ENCODE measurements around the gene ADH1C.

The ADH1C gene

GRCh38 chr4:99315839-99316238 is 36.7 kb downstream of the ADH1C start:
- no peak for TF ChIP-seq Cebpa-rat (IDR thresholded peaks at IDR 0.05)
- H3K4me2 ChIP-seq: no peak overlapping the region
- no peaks in the 10 kb centered on the region for H3K4me1 ChIP-seq
- H3K9ac ChIP-seq: no peak overlapping the region
- no peaks in the 10 kb centered on the region for H4K20me1 ChIP-seq
- H3K27ac ChIP-seq: no peak overlapping the region
- H3K9me3 ChIP-seq (replicated peaks in 1 of 11): no peaks in the 10 kb centered on the region
- no peak overlapping the region for H3K4me3 ChIP-seq
- H3K27me3 ChIP-seq: no peaks in the 10 kb centered on the region
- H3K36me3 ChIP-seq: no peaks in the 10 kb centered on the region

GRCh38 chr4:99314211-99314610 is 38.3 kb downstream of the ADH1C start:
- H3K9me3 ChIP-seq (replicated peaks in 1 of 11): no peaks in the 10 kb centered on the region
- no peak overlapping the region for H3K27ac ChIP-seq
- no peaks in the 10 kb centered on the region for H4K20me1 ChIP-seq
- no peak overlapping the region for H3K4me3 ChIP-seq
- no peak overlapping the region for H3K4me2 ChIP-seq
- H3K36me3 ChIP-seq: no peaks in the 10 kb centered on the region
- no peak overlapping the region for H3K9ac ChIP-seq
- no peaks in the 10 kb centered on the region for H3K4me1 ChIP-seq
- no peak for TF ChIP-seq Cebpa-rat (IDR thresholded peaks at IDR 0.05)
- no peaks in the 10 kb centered on the region for H3K27me3 ChIP-seq

- no peaks in the 10 kb centered on the region for H3K27me3 ChIP-seq
- no peak for TF ChIP-seq Cebpa-rat (IDR thresholded peaks at IDR 0.05)
- no peaks in the 10 kb centered on the region for H3K4me1 ChIP-seq
- H3K4me3 ChIP-seq: no peak overlapping the region
- no peaks in the 10 kb centered on the region for H3K36me3 ChIP-seq
- no peak overlapping the region for H3K27ac ChIP-seq
- H3K9me3 ChIP-seq (replicated peaks in 1 of 11): no peaks in the 10 kb centered on the region
- no peaks in the 10 kb centered on the region for H4K20me1 ChIP-seq
- H3K9ac ChIP-seq: no peak overlapping the region
- no peak overlapping the region for H3K4me2 ChIP-seq
Observed at GRCh38 chr4:99310389-99310788, 42.2 kb downstream of the ADH1C start.

- Histone ChIP-seq H3K36me3 (no peaks in the 10 kb centered on the region), H3K4me1 (no peaks in the 10 kb centered on the region), H4K20me1 (no peaks in the 10 kb centered on the region), H3K4me3 (no peak overlapping the region), H3K27ac (no peak overlapping the region), H3K9me3 (replicated peaks in 1 of 11) (peaks cover 0 to 5% (median 0%) of the 10 kb centered on the region in 11 experiments; a peak in 2 of 22 replicates), H3K4me2 (no peak overlapping the region), H3K27me3 (no peaks in the 10 kb centered on the region), H3K9ac (no peak overlapping the region)
- no peak for TF ChIP-seq Cebpa-rat (IDR thresholded peaks at IDR 0.05)
Observed at GRCh38 chr4:99305638-99306400, 46.7 kb downstream of the ADH1C start.

- Histone ChIP-seq H3K4me1 (no peaks in the 10 kb centered on the region), H4K20me1 (no peaks in the 10 kb centered on the region), H3K4me3 (no peak overlapping the region), H3K4me2 (no peak overlapping the region), H3K9ac (no peak overlapping the region), H3K9me3 (replicated peaks in 1 of 11) (peaks cover 0 to 5% (median 0%) of the 10 kb centered on the region in 11 experiments; a peak in 2 of 22 replicates), H3K27ac (no peak overlapping the region), H3K36me3 (no peaks in the 10 kb centered on the region), H3K27me3 (no peaks in the 10 kb centered on the region)
- no peak for TF ChIP-seq Cebpa-rat (IDR thresholded peaks at IDR 0.05)
Observed at GRCh38 chr4:99301376-99302164, 51.0 kb downstream of the ADH1C start.

GRCh38 chr4:99300934-99301333 is 51.6 kb downstream of the ADH1C start:
- no peaks in the 10 kb centered on the region for H3K36me3 ChIP-seq
- H3K27me3 ChIP-seq: no peaks in the 10 kb centered on the region
- H3K9me3 ChIP-seq (replicated peaks in 1 of 11): peaks cover 0 to 5% (median 0%) of the 10 kb centered on the region in 11 experiments; a peak in 2 of 22 replicates
- no peak overlapping the region for H3K9ac ChIP-seq
- no peak overlapping the region for H3K4me3 ChIP-seq
- H3K27ac ChIP-seq: no peak overlapping the region
- H3K4me1 ChIP-seq: no peaks in the 10 kb centered on the region
- H3K4me2 ChIP-seq: no peak overlapping the region
- H4K20me1 ChIP-seq: no peaks in the 10 kb centered on the region
- no peak for TF ChIP-seq Cebpa-rat (IDR thresholded peaks at IDR 0.05)

GRCh38 chr4:99293357-99293756 is 59.2 kb downstream of the ADH1C start:
- H3K27me3 ChIP-seq: no peaks in the 10 kb centered on the region
- H3K27ac ChIP-seq: no peak overlapping the region
- H3K36me3 ChIP-seq: no peaks in the 10 kb centered on the region
- TF ChIP-seq Cebpa-rat (IDR thresholded peaks at IDR 0.05): no peak
- H3K4me2 ChIP-seq: no peak overlapping the region
- H4K20me1 ChIP-seq: no peaks in the 10 kb centered on the region
- H3K4me1 ChIP-seq: no peaks in the 10 kb centered on the region
- no peak overlapping the region for H3K9ac ChIP-seq
- no peak overlapping the region for H3K4me3 ChIP-seq
- peaks cover 0 to 11% (median 4%) of the 10 kb centered on the region in 11 experiments; a peak in 4 of 22 replicates for H3K9me3 ChIP-seq (replicated peaks in 1 of 11)

GRCh38 chr4:99290848-99291786 is 61.4 kb downstream of the ADH1C start, which contains the start of gene ADH1A:
Gene ADH1A, minus strand, starts transcription at chr4:99290985. Its CDS starts 71 bp downstream, at chr4:99290914.
- Histone ChIP-seq H3K36me3 (no peaks in the 10 kb centered on the region), H3K27ac (no peak within 1 kb of the TSS), H3K4me3 (no peak within 1 kb of the TSS), H4K20me1 (no peaks in the 10 kb centered on the region), H3K9ac (no peak within 1 kb of the TSS), H3K9me3 (replicated peaks in 1 of 11) (peaks cover 0 to 11% (median 4%) of the 10 kb centered on the region in 11 experiments; a peak in 4 of 22 replicates), H3K4me1 (no peaks in the 10 kb centered on the region), H3K4me2 (no peak within 1 kb of the TSS), H3K27me3 (no peaks in the 10 kb centered on the region)
- TF ChIP-seq Cebpa-rat (IDR thresholded peaks at IDR 0.05): no peak
